Posterior vena cava (tissue), 2 donors: Measurements from ENCODE around the gene CCDC88B. TPM values are rescaled to one million over a fixed set of nuclear protein-coding genes. Genes with fewer than 3 reads are reported as not detected.

Experiments used
- DNase-seq: peaks from one replicate; pipeline ENCODE4 v3.0.0-alpha.2; 2020; ENCODE audit warnings: low spot score
- intact Hi-C, 2 donors: fragments of 100-400 bp; cut with DNase I; formaldehyde crosslinking; loops; one replicate each; pipeline versions ENCODE4 v1.14.1 to v1.14.2; 2022 to 2023
- total RNA-seq, 2 donors: library from RNA; stranded (reverse); fragmentation: NEBNext Ultra II Directional; extraction: Animal tissue kit (Norgen Biotek cat#: 25700); gene quantifications; one replicate each; pipeline ENCODE4 v1.2.1, GENCODE V29; 2021
- donor health status: DM: yes; HTN: yes; CAD: no.
- donor health status: DM: yes; HTN: yes; CAD: no.

Gene CCDC88B
- total RNA-seq, 2 donors from 2014 or later = 7.0 to 9.5 TPM

DNA sequence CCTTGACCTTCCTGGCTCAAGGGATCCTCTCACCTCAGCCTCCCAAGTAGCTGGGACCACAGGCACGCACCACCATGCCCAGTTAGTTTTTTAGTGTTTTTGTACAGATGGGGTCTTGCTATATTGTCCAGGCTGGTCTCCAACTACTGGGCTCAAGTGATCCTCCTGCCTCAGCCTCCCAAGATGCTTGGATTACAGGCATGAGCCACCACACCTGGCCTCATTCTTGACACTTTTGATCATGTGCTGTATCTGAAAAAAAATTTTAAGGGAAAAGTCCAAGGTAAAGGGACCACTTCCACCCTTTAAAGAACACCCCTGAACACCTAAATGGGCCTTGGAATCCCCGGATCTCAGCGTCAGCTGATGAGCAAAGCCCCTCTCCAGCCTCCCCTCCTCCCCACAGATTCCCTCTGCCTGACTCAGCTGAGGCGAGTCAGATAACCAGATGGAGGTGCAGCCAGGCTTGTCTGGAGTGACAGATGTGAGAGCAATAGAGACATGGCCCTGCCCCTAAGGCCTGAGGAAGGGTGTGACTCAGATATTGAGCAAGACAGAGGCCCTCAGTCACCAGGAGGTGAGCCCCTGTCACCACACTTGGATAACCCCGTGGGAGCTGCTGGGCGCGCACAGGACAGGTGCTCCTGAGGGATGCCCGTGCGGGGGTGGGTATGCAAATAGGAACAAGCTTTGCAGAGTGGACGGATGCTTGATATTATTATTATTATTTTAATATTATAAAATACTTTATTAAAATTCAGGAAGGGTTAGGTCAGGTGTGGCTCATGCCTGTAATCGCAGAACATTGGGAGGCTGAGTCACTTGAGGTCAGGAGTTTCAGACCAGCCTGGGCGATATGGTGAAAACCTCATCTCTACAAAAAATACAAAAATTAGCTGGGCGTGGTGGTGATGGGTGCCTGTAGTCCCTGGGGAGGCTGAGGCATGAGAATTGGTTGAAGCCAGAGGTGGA, 5.0 kb upstream of the CCDC88B start:
- intact Hi-C loops = no loop called here
- DNase-seq = peak; percentile 76

DNA sequence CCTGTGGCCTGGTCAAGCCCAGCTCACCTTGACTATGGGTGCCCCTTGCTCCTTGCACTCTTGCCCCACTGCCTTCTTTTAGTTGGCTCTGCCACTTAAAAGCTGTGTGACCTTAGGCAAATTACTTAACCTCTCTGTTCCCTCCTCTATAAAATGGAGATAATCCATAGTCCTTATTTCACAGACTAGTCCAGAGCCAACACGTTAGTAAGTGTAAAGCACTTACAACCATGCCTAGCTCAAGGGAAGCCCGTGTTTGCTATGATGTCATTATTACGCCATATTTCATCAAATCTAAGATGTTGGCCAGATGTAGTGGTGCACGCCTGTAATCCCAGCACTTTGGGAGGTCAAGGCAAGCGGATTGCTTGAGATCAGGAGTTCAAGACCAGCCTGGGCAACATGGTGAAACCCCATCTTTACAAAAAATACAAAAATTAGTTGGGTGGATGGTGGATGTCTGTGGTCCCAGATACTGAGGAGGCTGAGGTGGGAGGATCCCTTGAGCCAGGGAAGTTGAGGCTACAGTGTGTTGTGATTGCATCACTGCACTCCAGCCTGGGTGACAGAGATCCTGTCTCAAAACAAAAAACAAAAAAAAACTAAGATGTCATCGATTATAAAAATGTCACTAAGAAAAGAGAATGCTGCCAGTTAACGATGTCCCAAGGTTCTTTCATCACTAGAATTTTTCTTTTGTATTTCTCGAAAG, 2.3 kb upstream of the CCDC88B start:
- intact Hi-C loops = no loop called here
- no peak for DNase-seq

DNA sequence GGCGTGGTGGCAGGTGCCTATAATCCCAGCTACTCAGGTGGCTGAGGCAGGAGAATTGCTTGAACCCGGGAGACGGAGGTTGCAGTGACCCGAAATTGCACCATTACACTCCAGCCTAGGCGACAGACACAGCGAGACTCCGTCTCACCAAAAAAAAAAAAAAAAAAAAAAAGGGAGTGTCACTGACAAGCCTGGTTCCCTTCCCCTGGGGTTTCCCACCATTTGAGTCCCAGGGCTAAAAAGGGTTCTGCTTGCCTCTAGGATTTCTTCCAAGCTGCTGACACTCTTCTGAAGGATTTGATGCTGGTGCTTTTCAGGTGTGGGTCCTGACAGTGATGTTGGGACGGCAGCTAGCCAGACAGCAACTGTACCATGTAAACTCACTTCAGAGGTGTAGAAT, 1.3 kb upstream of the CCDC88B start:
- intact Hi-C loops = no loop called here
- DNase-seq = no peak

DNA sequence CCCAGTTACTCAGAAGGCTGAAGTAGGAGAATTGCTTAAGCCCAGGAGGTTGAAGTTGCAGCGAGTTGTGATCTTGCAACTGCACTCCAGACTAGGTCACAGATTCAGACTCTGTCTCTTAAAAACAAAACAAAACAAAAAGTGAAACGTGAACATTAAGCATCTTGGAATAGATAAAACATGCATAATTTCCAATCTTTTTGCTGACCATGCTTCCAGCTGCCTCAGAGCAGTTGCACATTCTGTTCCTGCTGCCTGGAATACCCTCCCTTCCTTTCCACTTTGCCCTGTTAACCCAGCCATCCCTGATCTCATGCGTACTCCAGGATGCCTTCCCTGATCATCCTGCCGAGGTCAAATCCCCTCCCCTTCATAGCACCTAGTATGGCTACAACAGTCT, 718 bp upstream of the CCDC88B start:
- intact Hi-C loops = no loop called here
- no peak for DNase-seq

DNA sequence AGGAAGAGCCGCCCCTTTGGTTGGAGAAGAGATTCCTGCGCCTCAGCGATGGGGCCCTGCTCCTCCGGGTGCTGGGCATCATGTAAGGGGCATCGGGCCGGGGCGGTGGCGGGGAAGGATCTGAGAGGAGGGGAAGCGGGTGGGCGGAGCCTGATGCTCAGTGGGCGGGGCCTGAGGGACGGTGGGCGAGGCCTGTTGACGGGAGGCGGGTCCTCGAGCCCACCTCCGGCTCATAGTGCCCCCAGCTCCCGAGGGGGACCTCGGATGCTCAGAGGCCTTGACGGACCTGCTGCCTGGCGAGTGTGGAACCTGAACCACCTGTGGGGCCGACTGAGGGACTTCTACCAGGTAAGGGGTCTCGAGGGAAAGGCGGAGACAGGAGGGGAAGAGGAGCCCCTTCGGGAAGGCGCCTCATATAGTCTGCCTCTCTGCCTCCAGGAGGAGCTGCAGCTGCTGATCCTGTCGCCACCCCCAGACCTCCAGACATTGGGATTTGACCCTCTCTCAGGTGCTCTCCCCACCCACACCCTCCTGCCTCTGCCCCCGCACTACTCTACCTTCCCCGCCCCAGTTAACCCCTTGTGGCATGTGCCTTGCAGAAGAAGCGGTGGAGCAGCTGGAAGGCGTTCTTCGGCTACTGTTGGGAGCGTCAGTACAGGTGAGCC, 799 bp downstream of the CCDC88B start:
- intact Hi-C loops = no loop called here
- DNase-seq = peak; percentile 87

DNA sequence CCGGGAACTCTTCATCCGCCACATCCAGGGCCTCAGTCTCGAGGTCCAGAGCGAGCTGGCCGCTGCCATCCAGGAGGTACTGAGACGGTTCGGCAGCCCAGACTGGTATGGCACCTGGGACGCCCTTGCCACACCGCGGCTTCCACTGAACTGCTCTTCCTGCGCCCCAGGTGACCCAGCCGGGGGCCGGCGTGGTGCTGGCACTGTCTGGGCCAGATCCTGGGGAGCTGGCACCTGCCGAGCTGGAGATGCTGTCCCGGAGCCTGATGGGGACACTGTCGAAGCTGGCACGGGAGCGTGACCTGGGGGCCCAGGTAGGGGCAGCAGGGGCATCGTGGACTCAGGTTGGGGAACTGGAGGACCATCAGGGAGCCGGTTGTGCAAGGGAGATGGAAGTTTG, 1.4 kb downstream of the CCDC88B start:
- intact Hi-C loops = no loop called here
- peak; percentile 80 for DNase-seq

DNA sequence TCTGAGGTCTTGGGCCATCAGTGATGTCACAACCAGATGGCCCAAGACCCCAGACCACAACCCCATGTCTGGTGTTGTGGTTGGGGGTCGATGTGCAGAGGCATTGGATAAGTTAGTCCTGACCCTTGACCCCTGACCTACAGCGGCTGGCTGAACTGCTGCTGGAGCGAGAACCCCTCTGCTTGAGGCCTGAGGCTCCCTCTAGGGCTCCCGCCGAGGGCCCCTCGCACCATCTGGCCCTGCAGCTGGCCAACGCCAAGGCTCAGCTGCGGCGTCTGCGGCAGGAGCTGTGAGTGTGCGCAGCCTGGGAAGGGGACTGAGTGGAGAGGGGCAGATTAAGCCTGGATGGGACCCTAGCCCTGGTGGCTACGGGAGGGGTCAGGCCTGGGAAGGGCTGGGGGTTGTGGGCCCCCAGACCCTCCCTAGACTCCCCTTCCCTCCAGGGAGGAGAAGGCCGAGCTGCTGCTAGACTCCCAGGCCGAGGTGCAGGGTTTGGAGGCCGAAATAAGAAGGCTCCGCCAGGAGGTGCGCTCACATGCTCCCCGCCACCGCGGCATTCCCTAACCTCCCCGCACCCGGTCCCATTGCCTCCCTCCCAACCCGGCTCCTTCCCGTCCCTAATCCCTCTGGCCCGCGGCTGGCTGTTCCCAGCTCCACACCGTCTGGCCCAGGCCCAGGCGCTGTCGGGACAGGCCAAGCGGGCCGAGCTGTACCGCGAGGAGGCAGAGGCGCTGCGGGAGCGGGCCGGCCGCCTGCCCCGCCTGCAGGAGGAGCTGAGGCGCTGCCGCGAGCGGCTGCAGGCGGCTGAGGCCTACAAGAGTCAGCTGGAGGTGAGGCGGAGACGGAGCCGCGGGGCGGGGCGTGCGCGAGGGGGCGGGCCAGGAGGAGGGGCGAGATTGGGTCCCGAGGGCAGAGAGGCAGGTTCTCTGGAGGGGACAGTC, 2.1 kb downstream of the CCDC88B start:
- intact Hi-C loops = no loop called here
- peak; percentile 97 for DNase-seq

DNA sequence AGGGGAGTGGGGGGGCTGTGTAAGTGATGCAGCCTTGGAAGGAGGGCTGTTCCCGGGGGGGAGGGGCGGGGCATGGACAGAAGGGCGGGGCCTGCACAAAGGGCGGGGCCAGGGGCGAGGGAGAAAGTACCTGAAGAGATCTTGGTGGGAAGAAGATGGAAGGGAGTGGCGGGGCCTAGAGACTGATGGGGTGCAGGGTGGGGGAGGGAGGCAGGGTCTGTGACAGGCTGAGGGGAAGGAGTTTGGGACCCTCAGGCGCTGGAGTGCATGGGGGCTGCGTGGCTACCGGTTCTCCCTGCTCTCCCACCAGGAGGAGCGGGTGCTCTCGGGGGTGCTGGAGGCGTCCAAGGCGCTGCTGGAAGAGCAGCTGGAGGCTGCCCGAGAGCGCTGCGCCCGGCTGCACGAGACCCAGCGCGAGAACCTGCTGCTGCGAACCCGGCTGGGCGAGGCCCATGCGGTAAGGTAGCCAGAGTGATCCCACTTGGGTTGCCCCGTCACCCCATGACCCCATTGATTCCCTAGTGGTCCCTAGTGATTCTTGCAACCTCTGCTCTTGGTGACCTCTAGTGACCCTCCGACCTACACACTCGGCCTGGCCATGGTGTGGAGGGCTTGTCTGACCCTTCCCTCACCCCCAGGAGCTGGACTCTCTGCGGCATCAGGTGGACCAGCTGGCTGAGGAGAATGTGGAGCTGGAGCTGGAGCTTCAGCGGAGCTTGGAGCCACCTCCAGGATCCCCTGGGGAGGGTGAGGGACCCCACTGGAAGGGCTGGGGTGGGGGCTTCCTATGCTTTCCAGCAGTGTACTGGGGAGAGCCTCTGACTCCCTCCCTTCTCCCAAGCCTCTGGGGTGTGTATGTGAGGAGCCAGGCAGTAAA, 3.1 kb downstream of the CCDC88B start:
- intact Hi-C loops = no loop called here

DNA sequence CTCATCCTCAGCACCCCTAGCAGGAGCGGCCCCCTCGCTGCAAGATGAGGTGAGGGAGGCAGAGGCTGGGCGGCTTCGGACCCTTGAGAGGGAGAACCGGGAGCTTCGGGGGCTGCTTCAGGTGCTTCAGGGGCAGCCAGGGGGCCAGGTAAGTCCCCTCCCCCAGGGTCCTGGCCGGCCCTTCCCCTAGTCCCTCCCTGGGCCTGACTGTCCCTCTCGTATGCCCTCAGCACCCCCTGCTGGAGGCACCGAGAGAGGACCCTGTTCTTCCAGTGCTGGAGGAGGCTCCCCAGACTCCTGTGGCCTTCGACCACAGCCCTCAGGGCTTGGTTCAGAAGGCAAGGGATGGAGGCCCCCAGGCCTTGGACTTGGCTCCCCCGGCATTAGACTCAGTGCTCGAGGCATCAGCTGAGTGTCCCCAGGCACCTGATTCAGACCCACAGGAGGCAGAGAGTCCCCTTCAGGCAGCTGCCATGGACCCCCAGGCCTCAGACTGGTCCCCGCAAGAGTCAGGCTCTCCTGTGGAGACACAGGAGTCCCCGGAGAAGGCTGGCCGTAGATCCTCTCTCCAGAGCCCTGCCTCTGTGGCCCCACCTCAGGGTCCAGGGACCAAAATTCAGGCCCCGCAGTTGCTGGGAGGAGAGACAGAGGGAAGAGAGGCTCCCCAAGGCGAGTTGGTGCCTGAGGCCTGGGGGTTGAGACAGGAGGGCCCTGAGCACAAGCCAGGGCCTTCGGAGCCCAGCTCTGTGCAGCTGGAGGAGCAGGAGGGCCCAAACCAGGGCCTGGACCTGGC, 4.0 kb downstream of the CCDC88B start:
- intact Hi-C loops = no loop called here
- DNase-seq = no peak

More for the DNA sequence above, 3.1 kb downstream of the CCDC88B start:
- DNase-seq = no peak

DNA sequence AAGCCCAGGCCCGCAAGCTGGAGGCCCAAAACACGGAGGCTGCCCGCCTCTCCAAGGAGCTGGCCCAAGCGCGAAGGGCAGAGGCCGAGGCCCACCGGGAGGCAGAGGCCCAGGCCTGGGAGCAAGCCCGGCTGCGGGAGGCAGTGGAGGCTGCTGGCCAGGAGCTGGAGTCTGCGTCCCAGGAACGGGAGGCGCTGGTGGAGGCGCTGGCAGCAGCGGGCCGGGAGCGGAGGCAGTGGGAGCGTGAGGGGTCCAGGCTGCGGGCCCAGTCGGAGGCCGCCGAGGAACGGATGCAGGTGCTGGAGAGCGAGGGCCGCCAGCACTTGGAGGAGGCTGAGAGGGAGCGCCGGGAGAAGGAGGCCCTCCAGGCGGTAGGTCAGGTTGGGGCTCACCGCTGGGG, 4.8 kb downstream of the CCDC88B start:
- DNase-seq = no peak
- intact Hi-C loops = no loop called here

DNA sequence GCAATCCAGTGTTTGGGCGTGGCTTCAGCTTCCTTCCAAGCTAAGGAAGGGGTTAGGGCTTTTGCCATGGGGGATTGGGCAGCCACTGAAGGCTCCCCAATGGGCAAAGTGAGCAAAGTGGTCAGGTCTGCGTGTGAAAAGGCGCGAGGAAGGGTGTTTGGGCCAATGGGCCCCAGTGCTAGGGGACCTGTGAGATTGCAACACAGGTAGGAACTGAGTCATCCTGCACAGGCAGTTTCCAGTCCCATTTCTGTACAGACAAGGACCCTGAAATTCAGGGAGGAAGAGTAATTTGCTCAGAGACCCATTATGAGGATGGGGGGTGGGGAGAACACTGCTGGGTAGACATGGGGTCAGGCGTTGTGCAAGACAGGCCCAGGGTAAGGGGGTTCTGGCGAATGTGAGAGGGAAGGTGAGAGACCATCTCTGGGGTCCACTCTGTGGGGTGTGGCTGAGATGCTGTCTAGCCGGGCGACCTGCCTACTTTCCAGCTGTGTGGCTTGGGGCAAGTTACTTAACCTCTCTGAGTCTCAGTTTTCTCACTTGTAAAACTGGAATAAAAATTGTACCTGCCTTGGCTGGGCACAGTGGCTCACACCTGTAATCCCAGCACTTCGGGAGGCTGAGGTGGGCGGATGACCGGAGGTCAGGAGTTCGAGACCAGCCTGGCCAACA, 7.3 kb downstream of the CCDC88B start:
- DNase-seq = no peak
- intact Hi-C loops = no loop called here

DNA sequence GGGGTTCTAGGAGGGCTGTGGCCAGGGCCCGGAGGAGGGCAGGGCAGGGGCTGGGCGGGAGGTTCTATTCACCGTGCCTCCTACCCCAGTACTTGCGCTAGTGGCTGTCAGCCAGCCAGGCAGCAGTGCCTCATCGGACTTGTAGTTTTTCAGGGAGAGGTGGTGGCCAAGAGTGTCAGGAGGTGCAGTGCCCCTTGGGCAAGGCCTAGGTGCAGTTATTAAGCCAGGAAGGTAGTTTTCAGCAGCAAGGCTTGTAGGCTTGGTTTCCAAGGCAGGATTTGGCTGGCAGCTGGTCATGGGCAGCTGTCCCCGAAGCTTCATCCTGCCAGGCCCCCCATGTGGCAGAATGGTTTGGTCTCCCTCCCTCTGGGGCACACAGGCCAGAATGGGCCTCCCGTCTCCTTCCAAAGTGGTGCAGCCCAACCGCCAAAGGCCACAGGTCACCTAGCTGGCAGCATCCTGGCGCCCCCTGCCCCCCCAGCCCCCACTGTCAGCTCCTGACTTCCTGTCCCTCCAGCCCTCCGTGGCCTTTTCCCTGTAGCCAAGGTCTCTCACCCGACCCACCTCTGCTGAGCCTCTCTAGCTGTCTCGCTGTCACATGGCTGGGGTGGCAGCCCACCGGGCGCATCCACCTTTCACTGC, 8.5 kb downstream of the CCDC88B start:
- intact Hi-C loops = no loop called here
- peak; percentile 62 for DNase-seq

DNA sequence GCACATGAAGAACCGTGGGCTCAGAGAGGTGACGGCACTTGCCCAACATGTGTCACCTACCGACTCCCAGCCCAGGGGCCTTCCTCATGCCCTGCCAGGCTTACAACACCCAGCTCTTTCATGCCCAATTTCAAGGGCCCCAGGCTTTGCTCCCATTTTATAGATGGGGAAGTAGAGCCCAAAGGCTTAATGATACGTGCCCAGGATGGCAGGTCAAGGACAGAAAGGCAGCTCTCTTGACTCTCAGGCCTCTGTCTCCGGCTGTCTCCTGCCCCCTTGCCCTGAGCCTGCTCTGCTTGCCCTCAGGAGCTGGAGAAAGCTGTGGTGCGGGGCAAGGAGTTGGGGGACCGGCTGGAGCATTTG, 9.0 kb downstream of the CCDC88B start:
- DNase-seq = no peak
- intact Hi-C loops = no loop called here

DNA sequence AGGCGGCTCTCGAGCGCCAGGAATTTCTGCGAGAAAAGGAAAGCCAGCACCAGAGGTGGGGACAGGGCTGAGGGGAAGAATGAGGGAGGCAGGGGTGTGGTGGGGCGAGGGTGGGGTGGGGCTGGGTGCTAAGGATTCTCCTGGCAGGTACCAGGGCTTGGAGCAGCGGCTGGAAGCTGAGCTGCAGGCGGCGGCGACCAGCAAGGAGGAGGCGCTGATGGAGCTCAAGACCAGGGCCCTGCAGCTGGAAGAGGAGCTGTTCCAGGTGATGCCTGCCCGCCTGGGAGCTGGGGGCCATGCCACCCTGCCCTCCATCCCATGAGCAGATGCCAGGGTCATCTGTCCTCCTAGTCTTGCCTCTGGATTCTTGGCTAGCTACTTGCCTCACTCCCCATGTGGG, 9.4 kb downstream of the CCDC88B start:
- DNase-seq = no peak
- intact Hi-C loops = no loop called here

DNA sequence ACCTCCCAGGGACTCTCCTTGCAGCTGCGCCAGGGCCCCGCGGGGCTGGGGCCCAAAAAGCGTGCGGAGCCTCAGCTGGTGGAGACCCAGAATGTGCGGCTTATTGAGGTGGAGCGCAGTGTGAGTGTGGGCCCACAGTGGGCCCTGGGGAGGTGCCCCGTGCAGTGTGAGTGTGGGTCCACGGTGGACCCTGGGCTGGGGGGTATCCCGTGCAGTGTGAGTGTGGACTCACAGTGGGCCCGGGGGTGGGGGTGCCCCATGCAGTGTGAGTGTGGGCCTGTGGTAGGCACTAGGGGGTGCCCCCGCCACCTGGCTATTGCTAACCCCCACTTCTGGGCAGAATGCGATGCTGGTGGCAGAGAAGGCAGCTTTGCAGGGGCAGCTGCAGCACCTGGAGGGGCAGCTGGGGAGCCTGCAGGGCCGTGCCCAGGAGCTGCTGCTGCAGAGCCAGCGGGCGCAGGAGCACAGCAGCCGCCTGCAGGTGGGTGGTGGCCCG, 11.2 kb downstream of the CCDC88B start:
- intact Hi-C loops = loop anchor here in 1 of 2 donors (5.0 kb wide), 1 partner anchor 39 kb away; no protein-coding TSS in a partner anchor
- DNase-seq = no peak
